GM18507 (cell line): Measurements from ENCODE around the gene FECH.
"Not testable (repeated sequence)": the region's sequence is repeated elsewhere in the genome, so short reads cannot be mapped to it uniquely, and the experiment has no call there.

Experiments
- DNase-seq: peaks from one replicate; pipeline ENCODE4 v3.0.0; 2011; ENCODE audit warnings: low read depth; ENCODE audit not compliant: insufficient read length; ENCODE audit errors: extremely low spot score
- FAIRE-seq: peaks from 2 replicates; lab custom pipeline; 2011; peaks lifted over from hg19 to GRCh38; lab: Jason Lieb, UNC

Gene FECH

GRCh38 chr18:57534511-57534909 is 52.0 kb downstream of the FECH start:
- FAIRE-seq (no peak), DNase-seq (no peak)

GRCh38 chr18:57533868-57534510 is 52.5 kb downstream of the FECH start:
- DNase-seq = no peak
- FAIRE-seq = no peak

- FAIRE-seq = no peak
- no peak for DNase-seq
Observed at GRCh38 chr18:57533006-57533867, 53.3 kb downstream of the FECH start.

GRCh38 chr18:57529151-57529550 is 57.4 kb downstream of the FECH start:
- DNase-seq (no peak), FAIRE-seq (no peak)

- no peak for DNase-seq
- no peak for FAIRE-seq
Observed at GRCh38 chr18:57527556-57528229, 58.8 kb downstream of the FECH start.

- DNase-seq (no peak), FAIRE-seq (no peak)
Observed at GRCh38 chr18:57523171-57523956, 63.1 kb downstream of the FECH start.

- FAIRE-seq, DNase-seq: not testable (repeated sequence)
Observed at GRCh38 chr18:57522348-57522747, 64.2 kb downstream of the FECH start.

GRCh38 chr18:57519668-57520424 is 66.7 kb downstream of the FECH start:
- FAIRE-seq (no peak), DNase-seq (no peak)

GRCh38 chr18:57518533-57518932 is 68.0 kb downstream of the FECH start:
- FAIRE-seq (no peak), DNase-seq (no peak)

GRCh38 chr18:57516056-57516455 is 70.4 kb downstream of the FECH start:
- no peak for DNase-seq
- no peak for FAIRE-seq

- FAIRE-seq (no peak), DNase-seq (no peak)
Observed at GRCh38 chr18:57505231-57505630, 81.3 kb downstream of the FECH start.

- FAIRE-seq (no peak), DNase-seq (no peak)
Observed at GRCh38 chr18:57502624-57503023, 83.9 kb downstream of the FECH start.

- DNase-seq (no peak), FAIRE-seq (no peak)
Observed at GRCh38 chr18:57498682-57499256, 87.7 kb downstream of the FECH start.
